WTC11 (cell line): ENCODE data around the gene NSUN4. TPM values are rescaled to one million over a fixed set of nuclear protein-coding genes. Genes with fewer than 3 reads are reported as not detected.

Experiments
- ATAC-seq: fragments of 200-7000 bp; cut with Tn5 transposase; 2 replicates; pipeline ENCODE4 v1.10.0; 2021; ENCODE audit warnings: mild to moderate bottlenecking, moderate library complexity
- CTCF ChIA-PET: fragments of 300-600 bp; sonication (Branson Sonifier 250); formaldehyde crosslinking; loops from one replicate; lab custom pipeline; 2021; ENCODE audit warnings: antibody characterized with exemption; lab: Charles Lee
- POLR2A ChIA-PET: fragments of 350-600 bp; sonication (Branson Sonifier 250); formaldehyde crosslinking; loops from one replicate; lab custom pipeline; 2021; ENCODE audit warnings: antibody characterized with exemption; lab: Charles Lee
- DNase-seq: peaks from one replicate; pipeline ENCODE4 v3.0.0; 2021; ENCODE audit warnings: low spot score
- H3K27ac Mint-ChIP-seq: 2 replicates; pipeline ENCODE4 v1.8.0; 2021; ENCODE audit warnings: mixed read lengths
- H3K27me3 Mint-ChIP-seq: 2 replicates; pipeline ENCODE4 v1.8.0; 2021; ENCODE audit warnings: low read depth, mild to moderate bottlenecking, moderate library complexity, mixed read lengths
- H3K36me3 Mint-ChIP-seq: 2 replicates; pipeline ENCODE4 v1.8.0; 2021; ENCODE audit warnings: mixed read lengths
- H3K4me1 Mint-ChIP-seq: 2 replicates; pipeline ENCODE4 v1.8.0; 2022; ENCODE audit warnings: mixed read lengths
- H3K4me3 Mint-ChIP-seq: 2 replicates; pipeline ENCODE4 v1.8.0; 2021; ENCODE audit warnings: mild to moderate bottlenecking, moderate library complexity, mixed read lengths
- H3K9me3 Mint-ChIP-seq: 2 replicates; pipeline ENCODE4 v1.8.0; 2021; ENCODE audit warnings: mixed read lengths
- ATF1 ChIP-seq: sonication (generic); formaldehyde crosslinking; IDR thresholded peaks from 2 replicates; pipeline ENCODE4 v1.8.1; 2023; ENCODE audit warnings: mild to moderate bottlenecking, moderate library complexity, missing genetic modification reagents
- CREM ChIP-seq: sonication (generic); formaldehyde crosslinking; IDR thresholded peaks from 2 replicates; pipeline ENCODE4 v1.8.1; 2022; ENCODE audit warnings: mild to moderate bottlenecking, missing genetic modification reagents, moderate library complexity
- EMX1 ChIP-seq: fragments of 250-450 bp; sonication (Bioruptor Pico); IDR thresholded peaks from 2 replicates; pipeline ENCODE4 v1.8.0; 2021; ENCODE audit warnings: mild to moderate bottlenecking
- FOXJ3 ChIP-seq: sonication (generic); formaldehyde crosslinking; IDR thresholded peaks from 2 replicates; pipeline ENCODE4 v1.9.0; 2021; ENCODE audit warnings: missing genetic modification reagents, mild to moderate bottlenecking, borderline replicate concordance
- KAT7 ChIP-seq: sonication (generic); formaldehyde crosslinking; IDR thresholded peaks from 2 replicates; pipeline ENCODE4 v1.8.1; 2023; ENCODE audit warnings: missing genetic modification reagents, mild to moderate bottlenecking, borderline replicate concordance
- MXD4 ChIP-seq: fragments of 250-450 bp; sonication (Bioruptor Pico); IDR thresholded peaks from 2 replicates; pipeline ENCODE4 v1.8.0; 2021; ENCODE audit warnings: mild to moderate bottlenecking, moderate library complexity, borderline replicate concordance
- NFE2L1 ChIP-seq: sonication (generic); formaldehyde crosslinking; IDR thresholded peaks from 2 replicates; pipeline ENCODE4 v1.8.1; 2023; ENCODE audit warnings: missing genetic modification reagents
- RELA ChIP-seq: sonication (generic); formaldehyde crosslinking; IDR thresholded peaks from 2 replicates; pipeline ENCODE4 v1.8.1; 2022; ENCODE audit warnings: missing genetic modification reagents, mild to moderate bottlenecking, borderline replicate concordance
- SP1 ChIP-seq: sonication (generic); formaldehyde crosslinking; conservative IDR thresholded peaks from 2 replicates; pipeline ENCODE4 v1.8.1; 2022; ENCODE audit warnings: missing genetic modification reagents
- TP53 ChIP-seq: sonication (generic); formaldehyde crosslinking; IDR thresholded peaks from 2 replicates; pipeline ENCODE4 v1.8.1; 2023; ENCODE audit warnings: mild to moderate bottlenecking, missing genetic modification reagents
- ZBTB21 ChIP-seq: sonication (generic); formaldehyde crosslinking; IDR thresholded peaks from 2 replicates; pipeline ENCODE4 v1.8.1; 2023; ENCODE audit warnings: mild to moderate bottlenecking, missing genetic modification reagents, borderline replicate concordance
- ZNF317 ChIP-seq: sonication (generic); formaldehyde crosslinking; IDR thresholded peaks from 2 replicates; pipeline ENCODE4 v1.8.1; 2023; ENCODE audit warnings: low read depth, mild to moderate bottlenecking, moderate library complexity, missing genetic modification reagents, borderline replicate concordance
- ZNF671 ChIP-seq: fragments of 250-450 bp; sonication (Bioruptor Pico); IDR thresholded peaks from 2 replicates; pipeline ENCODE4 v1.8.0; 2021; ENCODE audit warnings: mild to moderate bottlenecking
- total RNA-seq: library from RNA; stranded (reverse); gene quantifications from 3 replicates; pipeline ENCODE4 v1.2.3, GENCODE V29; 2021
- TF ChIP-seq, protein P1 (sequence below): sonication (generic); formaldehyde crosslinking; IDR thresholded peaks from 2 replicates; pipeline ENCODE4 v1.8.1; 2023; ENCODE audit warnings: mild to moderate bottlenecking, moderate library complexity, missing genetic modification reagents
- TF ChIP-seq, protein P2 (sequence below): sonication (generic); formaldehyde crosslinking; IDR thresholded peaks from 2 replicates; pipeline ENCODE4 v1.8.1; 2023; ENCODE audit warnings: mild to moderate bottlenecking, missing genetic modification reagents, borderline replicate concordance
- TF ChIP-seq, protein P3 (sequence below): sonication (generic); formaldehyde crosslinking; IDR thresholded peaks from 2 replicates; pipeline ENCODE4 v1.8.0; 2022; ENCODE audit warnings: mild to moderate bottlenecking, missing genetic modification reagents
- TF ChIP-seq, protein P4 (sequence below): sonication (generic); formaldehyde crosslinking; IDR thresholded peaks from 2 replicates; pipeline ENCODE4 v1.8.0; 2022; ENCODE audit warnings: missing genetic modification reagents
- TF ChIP-seq, protein P5 (sequence below): fragments of 250-450 bp; sonication (Bioruptor Pico); IDR thresholded peaks from 2 replicates; pipeline ENCODE4 v1.9.0; 2021; ENCODE audit warnings: mild to moderate bottlenecking
- TF ChIP-seq, protein P6 (sequence below): fragments of 250-450 bp; sonication (Bioruptor Pico); IDR thresholded peaks from 2 replicates; pipeline ENCODE4 v1.9.0; 2021; ENCODE audit warnings: moderate library complexity, mild to moderate bottlenecking, inconsistent platforms, borderline replicate concordance

NSUN4 gene
- total RNA-seq, 1 experiment from 2014 or later = 22.6 TPM

DNA sequence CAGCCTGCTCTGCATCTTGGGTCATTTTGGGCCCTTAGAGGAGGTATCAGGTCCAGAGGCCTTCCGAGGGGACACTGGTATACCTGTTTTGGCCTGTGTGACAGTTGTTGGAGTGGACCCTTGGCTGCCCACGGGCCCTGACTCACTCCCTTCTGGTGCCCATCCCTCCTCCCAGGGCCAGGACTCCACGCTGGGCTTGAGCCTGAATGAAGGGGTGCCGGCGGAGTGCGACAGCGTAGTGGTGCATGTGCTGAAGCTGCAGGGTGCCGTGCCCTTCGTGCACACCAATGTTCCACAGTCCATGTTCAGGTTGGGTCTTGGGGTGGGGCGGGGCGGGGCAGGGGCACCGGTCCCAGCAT, 64.6 kb downstream of the NSUN4 start:
- CTCF ChIA-PET = interaction anchor here (2.9 kb wide), 1 partner anchor 41 kb away, joined by 19 read pairs; no protein-coding TSS in a partner anchor
- no peaks in the 10 kb centered on the region for H3K9me3 Mint-ChIP-seq
- H3K4me1 Mint-ChIP-seq = peaks cover 36% of the 10 kb centered on the region
- peaks cover 5% of the 10 kb centered on the region; the same call in 1 of the 2 replicates for H3K36me3 Mint-ChIP-seq
- no peak overlapping the region for H3K4me3 Mint-ChIP-seq
- POLR2A ChIA-PET = no interaction called here
- no peaks in the 10 kb centered on the region for H3K27me3 Mint-ChIP-seq
- ATAC-seq (no peak), DNase-seq (no peak)
- no peak for TF ChIP-seq ZNF671 (CRISPR knock-in tag)
- no peak for TF ChIP-seq TP53
- TF ChIP-seq, protein P1, sequence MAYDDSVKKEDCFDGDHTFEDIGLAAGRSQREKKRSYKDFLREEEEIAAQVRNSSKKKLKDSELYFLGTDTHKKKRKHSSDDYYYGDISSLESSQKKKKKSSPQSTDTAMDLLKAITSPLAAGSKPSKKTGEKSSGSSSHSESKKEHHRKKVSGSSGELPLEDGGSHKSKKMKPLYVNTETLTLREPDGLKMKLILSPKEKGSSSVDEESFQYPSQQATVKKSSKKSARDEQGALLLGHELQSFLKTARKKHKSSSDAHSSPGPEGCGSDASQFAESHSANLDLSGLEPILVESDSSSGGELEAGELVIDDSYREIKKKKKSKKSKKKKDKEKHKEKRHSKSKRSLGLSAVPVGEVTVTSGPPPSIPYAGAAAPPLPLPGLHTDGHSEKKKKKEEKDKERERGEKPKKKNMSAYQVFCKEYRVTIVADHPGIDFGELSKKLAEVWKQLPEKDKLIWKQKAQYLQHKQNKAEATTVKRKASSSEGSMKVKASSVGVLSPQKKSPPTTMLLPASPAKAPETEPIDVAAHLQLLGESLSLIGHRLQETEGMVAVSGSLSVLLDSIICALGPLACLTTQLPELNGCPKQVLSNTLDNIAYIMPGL (CRISPR knock-in tag) = no peak
- no peak for TF ChIP-seq ZBTB21 (CRISPR knock-in tag)
- no peak for TF ChIP-seq NFE2L1 (CRISPR knock-in tag)
- TF ChIP-seq, protein P2, sequence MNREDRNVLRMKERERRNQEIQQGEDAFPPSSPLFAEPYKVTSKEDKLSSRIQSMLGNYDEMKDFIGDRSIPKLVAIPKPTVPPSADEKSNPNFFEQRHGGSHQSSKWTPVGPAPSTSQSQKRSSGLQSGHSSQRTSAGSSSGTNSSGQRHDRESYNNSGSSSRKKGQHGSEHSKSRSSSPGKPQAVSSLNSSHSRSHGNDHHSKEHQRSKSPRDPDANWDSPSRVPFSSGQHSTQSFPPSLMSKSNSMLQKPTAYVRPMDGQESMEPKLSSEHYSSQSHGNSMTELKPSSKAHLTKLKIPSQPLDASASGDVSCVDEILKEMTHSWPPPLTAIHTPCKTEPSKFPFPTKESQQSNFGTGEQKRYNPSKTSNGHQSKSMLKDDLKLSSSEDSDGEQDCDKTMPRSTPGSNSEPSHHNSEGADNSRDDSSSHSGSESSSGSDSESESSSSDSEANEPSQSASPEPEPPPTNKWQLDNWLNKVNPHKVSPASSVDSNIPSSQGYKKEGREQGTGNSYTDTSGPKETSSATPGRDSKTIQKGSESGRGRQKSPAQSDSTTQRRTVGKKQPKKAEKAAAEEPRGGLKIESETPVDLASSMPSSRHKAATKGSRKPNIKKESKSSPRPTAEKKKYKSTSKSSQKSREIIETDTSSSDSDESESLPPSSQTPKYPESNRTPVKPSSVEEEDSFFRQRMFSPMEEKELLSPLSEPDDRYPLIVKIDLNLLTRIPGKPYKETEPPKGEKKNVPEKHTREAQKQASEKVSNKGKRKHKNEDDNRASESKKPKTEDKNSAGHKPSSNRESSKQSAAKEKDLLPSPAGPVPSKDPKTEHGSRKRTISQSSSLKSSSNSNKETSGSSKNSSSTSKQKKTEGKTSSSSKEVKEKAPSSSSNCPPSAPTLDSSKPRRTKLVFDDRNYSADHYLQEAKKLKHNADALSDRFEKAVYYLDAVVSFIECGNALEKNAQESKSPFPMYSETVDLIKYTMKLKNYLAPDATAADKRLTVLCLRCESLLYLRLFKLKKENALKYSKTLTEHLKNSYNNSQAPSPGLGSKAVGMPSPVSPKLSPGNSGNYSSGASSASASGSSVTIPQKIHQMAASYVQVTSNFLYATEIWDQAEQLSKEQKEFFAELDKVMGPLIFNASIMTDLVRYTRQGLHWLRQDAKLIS (CRISPR knock-in tag) = no peak
- TF ChIP-seq, protein P3, sequence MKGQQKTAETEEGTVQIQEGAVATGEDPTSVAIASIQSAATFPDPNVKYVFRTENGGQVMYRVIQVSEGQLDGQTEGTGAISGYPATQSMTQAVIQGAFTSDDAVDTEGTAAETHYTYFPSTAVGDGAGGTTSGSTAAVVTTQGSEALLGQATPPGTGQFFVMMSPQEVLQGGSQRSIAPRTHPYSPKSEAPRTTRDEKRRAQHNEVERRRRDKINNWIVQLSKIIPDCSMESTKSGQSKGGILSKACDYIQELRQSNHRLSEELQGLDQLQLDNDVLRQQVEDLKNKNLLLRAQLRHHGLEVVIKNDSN = no peak
- TF ChIP-seq, protein P4, sequence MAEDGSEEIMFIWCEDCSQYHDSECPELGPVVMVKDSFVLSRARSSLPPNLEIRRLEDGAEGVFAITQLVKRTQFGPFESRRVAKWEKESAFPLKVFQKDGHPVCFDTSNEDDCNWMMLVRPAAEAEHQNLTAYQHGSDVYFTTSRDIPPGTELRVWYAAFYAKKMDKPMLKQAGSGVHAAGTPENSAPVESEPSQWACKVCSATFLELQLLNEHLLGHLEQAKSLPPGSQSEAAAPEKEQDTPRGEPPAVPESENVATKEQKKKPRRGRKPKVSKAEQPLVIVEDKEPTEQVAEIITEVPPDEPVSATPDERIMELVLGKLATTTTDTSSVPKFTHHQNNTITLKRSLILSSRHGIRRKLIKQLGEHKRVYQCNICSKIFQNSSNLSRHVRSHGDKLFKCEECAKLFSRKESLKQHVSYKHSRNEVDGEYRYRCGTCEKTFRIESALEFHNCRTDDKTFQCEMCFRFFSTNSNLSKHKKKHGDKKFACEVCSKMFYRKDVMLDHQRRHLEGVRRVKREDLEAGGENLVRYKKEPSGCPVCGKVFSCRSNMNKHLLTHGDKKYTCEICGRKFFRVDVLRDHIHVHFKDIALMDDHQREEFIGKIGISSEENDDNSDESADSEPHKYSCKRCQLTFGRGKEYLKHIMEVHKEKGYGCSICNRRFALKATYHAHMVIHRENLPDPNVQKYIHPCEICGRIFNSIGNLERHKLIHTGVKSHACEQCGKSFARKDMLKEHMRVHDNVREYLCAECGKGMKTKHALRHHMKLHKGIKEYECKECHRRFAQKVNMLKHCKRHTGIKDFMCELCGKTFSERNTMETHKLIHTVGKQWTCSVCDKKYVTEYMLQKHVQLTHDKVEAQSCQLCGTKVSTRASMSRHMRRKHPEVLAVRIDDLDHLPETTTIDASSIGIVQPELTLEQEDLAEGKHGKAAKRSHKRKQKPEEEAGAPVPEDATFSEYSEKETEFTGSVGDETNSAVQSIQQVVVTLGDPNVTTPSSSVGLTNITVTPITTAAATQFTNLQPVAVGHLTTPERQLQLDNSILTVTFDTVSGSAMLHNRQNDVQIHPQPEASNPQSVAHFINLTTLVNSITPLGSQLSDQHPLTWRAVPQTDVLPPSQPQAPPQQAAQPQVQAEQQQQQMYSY = no peak
- no peak for TF ChIP-seq MXD4 (CRISPR knock-in tag)
- no peak for TF ChIP-seq SP1
- TF ChIP-seq CREM = no peak
- TF ChIP-seq, protein P5, sequence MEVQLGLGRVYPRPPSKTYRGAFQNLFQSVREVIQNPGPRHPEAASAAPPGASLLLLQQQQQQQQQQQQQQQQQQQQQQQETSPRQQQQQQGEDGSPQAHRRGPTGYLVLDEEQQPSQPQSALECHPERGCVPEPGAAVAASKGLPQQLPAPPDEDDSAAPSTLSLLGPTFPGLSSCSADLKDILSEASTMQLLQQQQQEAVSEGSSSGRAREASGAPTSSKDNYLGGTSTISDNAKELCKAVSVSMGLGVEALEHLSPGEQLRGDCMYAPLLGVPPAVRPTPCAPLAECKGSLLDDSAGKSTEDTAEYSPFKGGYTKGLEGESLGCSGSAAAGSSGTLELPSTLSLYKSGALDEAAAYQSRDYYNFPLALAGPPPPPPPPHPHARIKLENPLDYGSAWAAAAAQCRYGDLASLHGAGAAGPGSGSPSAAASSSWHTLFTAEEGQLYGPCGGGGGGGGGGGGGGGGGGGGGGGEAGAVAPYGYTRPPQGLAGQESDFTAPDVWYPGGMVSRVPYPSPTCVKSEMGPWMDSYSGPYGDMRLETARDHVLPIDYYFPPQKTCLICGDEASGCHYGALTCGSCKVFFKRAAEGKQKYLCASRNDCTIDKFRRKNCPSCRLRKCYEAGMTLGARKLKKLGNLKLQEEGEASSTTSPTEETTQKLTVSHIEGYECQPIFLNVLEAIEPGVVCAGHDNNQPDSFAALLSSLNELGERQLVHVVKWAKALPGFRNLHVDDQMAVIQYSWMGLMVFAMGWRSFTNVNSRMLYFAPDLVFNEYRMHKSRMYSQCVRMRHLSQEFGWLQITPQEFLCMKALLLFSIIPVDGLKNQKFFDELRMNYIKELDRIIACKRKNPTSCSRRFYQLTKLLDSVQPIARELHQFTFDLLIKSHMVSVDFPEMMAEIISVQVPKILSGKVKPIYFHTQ = no peak
- no peak overlapping the region for H3K27ac Mint-ChIP-seq

DNA sequence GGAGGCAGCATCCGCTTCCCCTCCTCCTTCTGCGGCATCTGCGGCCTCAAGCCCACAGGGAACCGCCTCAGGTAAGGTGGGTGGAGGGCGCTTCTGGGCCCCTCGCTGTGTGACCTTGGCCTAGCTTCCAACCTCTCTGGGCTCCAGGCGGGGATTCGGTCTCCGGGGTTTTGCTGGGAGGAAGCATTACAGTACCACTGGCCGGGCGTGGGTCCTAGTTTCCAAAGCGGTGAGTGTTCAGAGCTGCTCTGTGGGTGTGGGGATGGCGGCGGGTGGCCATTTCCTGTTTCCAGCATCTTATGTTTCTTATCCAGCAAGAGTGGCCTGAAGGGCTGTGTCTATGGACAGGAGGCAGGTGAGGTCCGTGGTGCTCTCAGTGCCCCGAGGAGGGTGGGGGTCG, 65.1 kb downstream of the NSUN4 start:
- Mint-ChIP-seq H3K27ac (no peak overlapping the region), H3K27me3 (no peaks in the 10 kb centered on the region), H3K4me3 (no peak overlapping the region), H3K9me3 (no peaks in the 10 kb centered on the region), H3K4me1 (peaks cover 32% of the 10 kb centered on the region), H3K36me3 (peaks cover 5% of the 10 kb centered on the region; the same call in 1 of the 2 replicates)
- no peak for ATAC-seq
- CTCF ChIA-PET = interaction anchor here (1.9 to 2.9 kb wide), 2 partner anchors 36 to 41 kb away, joined by 19 to 28 read pairs; no protein-coding TSS in a partner anchor
- POLR2A ChIA-PET = no interaction called here
- DNase-seq = no peak
- no peak for TF ChIP-seq ZNF317 (CRISPR knock-in tag)
- TF ChIP-seq NFE2L1 (CRISPR knock-in tag) = no peak
- no peak for TF ChIP-seq KAT7 (CRISPR knock-in tag)
- TF ChIP-seq, protein P3 = no peak
- no peak for TF ChIP-seq EMX1 (CRISPR knock-in tag)
- no peak for TF ChIP-seq RELA (CRISPR knock-in tag)
- no peak for TF ChIP-seq ATF1 (CRISPR knock-in tag)
- TF ChIP-seq FOXJ3 = no peak
- TF ChIP-seq, protein P1 (CRISPR knock-in tag) = no peak
- TF ChIP-seq, protein P6, sequence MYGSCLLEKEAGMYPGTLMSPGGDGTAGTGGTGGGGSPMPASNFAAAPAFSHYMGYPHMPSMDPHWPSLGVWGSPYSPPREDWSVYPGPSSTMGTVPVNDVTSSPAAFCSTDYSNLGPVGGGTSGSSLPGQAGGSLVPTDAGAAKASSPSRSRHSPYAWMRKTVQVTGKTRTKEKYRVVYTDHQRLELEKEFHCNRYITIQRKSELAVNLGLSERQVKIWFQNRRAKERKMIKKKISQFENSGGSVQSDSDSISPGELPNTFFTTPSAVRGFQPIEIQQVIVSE (CRISPR knock-in tag) = no peak
